Measurements from ENCODE around the gene CNGA3.
"Not testable (repeated sequence)": the region's sequence is repeated elsewhere in the genome, so short reads cannot be mapped to it uniquely, and the experiment has no call there.

DNA sequence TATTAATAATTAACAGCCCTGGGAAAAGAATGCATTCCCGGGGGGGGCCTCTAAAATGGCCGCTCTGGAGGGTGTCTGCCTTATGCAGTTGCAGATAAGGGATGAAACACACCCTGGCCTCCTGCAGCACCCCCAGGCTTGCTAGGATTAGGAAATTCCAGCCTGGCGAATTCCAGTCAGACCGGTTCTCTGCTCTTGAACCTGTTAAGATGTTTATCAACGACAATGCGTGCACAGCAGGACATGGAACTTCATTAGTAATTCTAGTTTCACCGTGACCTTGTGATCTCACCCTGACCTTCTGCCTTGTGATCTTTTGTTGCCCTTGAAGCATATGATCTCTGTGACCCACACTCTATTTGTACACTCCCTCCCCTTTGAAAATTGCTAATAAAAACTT, 68.0 kb downstream of the CNGA3 start:
- TF ChIP-seq, protein P1, sequence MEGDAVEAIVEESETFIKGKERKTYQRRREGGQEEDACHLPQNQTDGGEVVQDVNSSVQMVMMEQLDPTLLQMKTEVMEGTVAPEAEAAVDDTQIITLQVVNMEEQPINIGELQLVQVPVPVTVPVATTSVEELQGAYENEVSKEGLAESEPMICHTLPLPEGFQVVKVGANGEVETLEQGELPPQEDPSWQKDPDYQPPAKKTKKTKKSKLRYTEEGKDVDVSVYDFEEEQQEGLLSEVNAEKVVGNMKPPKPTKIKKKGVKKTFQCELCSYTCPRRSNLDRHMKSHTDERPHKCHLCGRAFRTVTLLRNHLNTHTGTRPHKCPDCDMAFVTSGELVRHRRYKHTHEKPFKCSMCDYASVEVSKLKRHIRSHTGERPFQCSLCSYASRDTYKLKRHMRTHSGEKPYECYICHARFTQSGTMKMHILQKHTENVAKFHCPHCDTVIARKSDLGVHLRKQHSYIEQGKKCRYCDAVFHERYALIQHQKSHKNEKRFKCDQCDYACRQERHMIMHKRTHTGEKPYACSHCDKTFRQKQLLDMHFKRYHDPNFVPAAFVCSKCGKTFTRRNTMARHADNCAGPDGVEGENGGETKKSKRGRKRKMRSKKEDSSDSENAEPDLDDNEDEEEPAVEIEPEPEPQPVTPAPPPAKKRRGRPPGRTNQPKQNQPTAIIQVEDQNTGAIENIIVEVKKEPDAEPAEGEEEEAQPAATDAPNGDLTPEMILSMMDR (IDR thresholded peaks at IDR 0.05): not testable (repeated sequence)
- not testable (repeated sequence) for TF ChIP-seq POLR2A (IDR thresholded peaks at IDR 0.05)
